Keratinocyte (primary cell): ENCODE measurements around the gene TCEA2. TPM values are rescaled to one million over a fixed set of nuclear protein-coding genes. Genes with fewer than 3 reads are reported as not detected.

ENCODE experiments used
- DNase-seq: peaks from one replicate; pipeline ENCODE4 v3.0.0-alpha.2; 2011; ENCODE audit warnings: low read depth, missing footprints, low spot score
- FAIRE-seq: peaks from 2 replicates; lab custom pipeline; 2011; peaks lifted over from hg19 to GRCh38; lab: Jason Lieb, UNC
- H2AFZ ChIP-seq: 2 replicates; pipeline ENCODE4 v1.6.0; 2012; ENCODE audit warnings: low read length, control low read depth, inconsistent platforms; ENCODE audit not compliant: control insufficient read depth
- H3K27ac ChIP-seq: 2 replicates; pipeline ENCODE4 v1.5.1; 2011; ENCODE audit warnings: low read length; ENCODE audit not compliant: control insufficient read depth, insufficient read depth
- H3K27me3 ChIP-seq: 3 replicates; pipeline ENCODE4 v1.6.0; 2011; ENCODE audit warnings: low read length; ENCODE audit not compliant: control insufficient read depth, insufficient read depth; ENCODE audit errors: extremely low read depth
- H3K36me3 ChIP-seq, 2 experiments: 2 replicates in 1 of 2; 3 replicates in 1 of 2; pipeline ENCODE4 v1.5.1; 2011; ENCODE audit warnings: low read length in 2 of 2, mild to moderate bottlenecking in 1 of 2; ENCODE audit not compliant: control insufficient read depth in 2 of 2, insufficient read depth in 2 of 2; ENCODE audit errors: extremely low read depth in 1 of 2
- H3K4me1 ChIP-seq: 3 replicates; pipeline ENCODE4 v1.5.1; 2011; ENCODE audit warnings: low read length; ENCODE audit not compliant: control insufficient read depth, insufficient read depth; ENCODE audit errors: extremely low read depth
- H3K4me2 ChIP-seq: 3 replicates; pipeline ENCODE4 v1.6.0; 2011; ENCODE audit warnings: low read depth, low read length; ENCODE audit not compliant: control insufficient read depth, insufficient read depth; ENCODE audit errors: extremely low read depth
- H3K4me3 ChIP-seq, 3 experiments: fragments of 200-600 bp in 1 of 3; sonication (generic) in 1 of 3; 2 replicates in 2 of 3; 3 replicates in 1 of 3; pipeline ENCODE4 v1.5.1; 2011 to 2016; ENCODE audit warnings: low read length in 3 of 3, mild to moderate bottlenecking in 3 of 3, control low read depth in 2 of 3, inconsistent platforms in 1 of 3, low read depth in 1 of 3, mixed read lengths in 1 of 3, mixed run types in 1 of 3, moderate library complexity in 1 of 3; ENCODE audit not compliant: control insufficient read depth in 2 of 3, insufficient read depth in 2 of 3; ENCODE audit errors: extremely low read depth in 1 of 3
- H3K79me2 ChIP-seq: 2 replicates; pipeline ENCODE4 v1.6.0; 2012; ENCODE audit warnings: low read length; ENCODE audit not compliant: control insufficient read depth, insufficient read depth
- H3K9ac ChIP-seq: 3 replicates; pipeline ENCODE4 v1.6.0; 2011; ENCODE audit warnings: low read length; ENCODE audit not compliant: control insufficient read depth, insufficient read depth; ENCODE audit errors: extremely low read depth
- H3K9me1 ChIP-seq: 3 replicates; pipeline ENCODE4 v1.6.0; 2011; ENCODE audit warnings: low read length; ENCODE audit not compliant: control insufficient read depth, insufficient read depth; ENCODE audit errors: extremely low read depth
- H3K9me3 ChIP-seq: 2 replicates; pipeline ENCODE4 v1.5.1; 2012; ENCODE audit warnings: low read depth, low read length; ENCODE audit not compliant: control insufficient read depth
- H4K20me1 ChIP-seq: 3 replicates; pipeline ENCODE4 v1.6.0; 2011; ENCODE audit warnings: low read length; ENCODE audit not compliant: control insufficient read depth, insufficient read depth; ENCODE audit errors: extremely low read depth
- CTCF ChIP-seq, 3 experiments: IDR thresholded peaks in 1 of 3; conservative IDR thresholded peaks in 1 of 3; optimal IDR thresholded peaks in 1 of 3; 2 replicates in 2 of 3; 3 replicates in 1 of 3; pipeline versions ENCODE3 to v1.5.1; 2011; ENCODE audit warnings: low read length in 3 of 3, mild to moderate bottlenecking in 3 of 3, moderate library complexity in 2 of 3, control low read depth in 1 of 3, inconsistent platforms in 1 of 3; ENCODE audit not compliant: insufficient read depth in 2 of 3; ENCODE audit errors: extremely low read depth in 1 of 3
- EZH2 ChIP-seq: IDR thresholded peaks from one replicate; pipeline ENCODE4 v1.6.1; 2012; ENCODE audit warnings: inconsistent platforms, mild to moderate bottlenecking, low read length, moderate library complexity
- dilution Hi-C: fragments of 300-500 bp; cut with MboI; formaldehyde crosslinking; loops from one replicate; pipeline ENCODE4 v1.7.0; 2020; ENCODE audit warnings: low sequenced_read_pairs; ENCODE audit not compliant: extremely low pct_ligation_motif_present
- polyA plus RNA-seq, 5 experiments: library from polyadenylated mRNA; depleted of rRNA in 3 of 5; stranded (reverse) in 3 of 5; stranded (forward) in 1 of 5; unstranded in 1 of 5; fragments of >200 nt; gene quantifications; 1 replicate in 1 of 5; 2 replicates in 3 of 5; 3 replicates in 1 of 5; pipeline versions ENCODE4 v1.2.1 to v1.2.3, GENCODE V29; 2011 to 2012; ENCODE audit warnings: missing spikeins in 2 of 5, low read depth in 1 of 5, low replicate concordance in 1 of 5

Gene TCEA2
- polyA plus RNA-seq, 1 donor (not counting 4 experiments of a cell fraction or from before 2014, with no cell fraction given) = 9.1 TPM

- no peak overlapping the region for H3K4me3 ChIP-seq
- peaks cover 2% of the 10 kb centered on the region for H3K79me2 ChIP-seq
- no peak overlapping the region for H3K9ac ChIP-seq
- FAIRE-seq = no peak
- no peak for DNase-seq
- H3K9me1 ChIP-seq = no peaks in the 10 kb centered on the region
- TF ChIP-seq EZH2 (no peak), CTCF (optimal IDR thresholded peaks at IDR 0.05 in 1 of 3, IDR thresholded peaks at IDR 0.05 in 1 of 3, conservative IDR thresholded peaks at IDR 0.05 in 1 of 3; ENCODE audit: extremely low read depth in 1 of 3, insufficient read depth in 2 of 3, low read length in 3 of 3) (no peak)
- H3K27me3 ChIP-seq = no peaks in the 10 kb centered on the region
- no peak overlapping the region for H3K27ac ChIP-seq
- H3K9me3 ChIP-seq = no peaks in the 10 kb centered on the region
- H3K4me2 ChIP-seq = no peak overlapping the region
- no peak overlapping the region for H2AFZ ChIP-seq
- dilution Hi-C loops = no loop called here
- H4K20me1 ChIP-seq = no peaks in the 10 kb centered on the region
- peaks cover 13% of the 10 kb centered on the region for H3K4me1 ChIP-seq
- H3K36me3 ChIP-seq = peaks cover 0 to 10% of the 10 kb centered on the region in 2 experiments
These were observed 11.3 kb downstream of the TCEA2 start for GRCh38 chr20:64074184-64074789.

- Histone ChIP-seq H3K4me3 (no peak overlapping the region), H4K20me1 (no peaks in the 10 kb centered on the region), H3K9me1 (no peaks in the 10 kb centered on the region), H3K36me3 (peaks cover 0 to 10% of the 10 kb centered on the region in 2 experiments), H3K9ac (no peak overlapping the region), H3K79me2 (peaks cover 2% of the 10 kb centered on the region), H3K27ac (no peak overlapping the region), H2AFZ (no peak overlapping the region), H3K9me3 (no peaks in the 10 kb centered on the region), H3K27me3 (no peaks in the 10 kb centered on the region), H3K4me2 (no peak overlapping the region), H3K4me1 (peaks cover 13% of the 10 kb centered on the region)
- dilution Hi-C loops = no loop called here
- FAIRE-seq (no peak), DNase-seq (no peak)
- TF ChIP-seq CTCF (optimal IDR thresholded peaks at IDR 0.05 in 1 of 3, IDR thresholded peaks at IDR 0.05 in 1 of 3, conservative IDR thresholded peaks at IDR 0.05 in 1 of 3; ENCODE audit: extremely low read depth in 1 of 3, insufficient read depth in 2 of 3, low read length in 3 of 3) = no peak
These were observed 12.0 kb downstream of the TCEA2 start for GRCh38 chr20:64074963-64075362.
